ENCODE measurements around the gene BICD1.

BICD1 gene

GRCh38 chr12:32151086-32151485 lies 44.4 kb downstream of the BICD1 start:
- DNase-seq: no peak
- intact Hi-C loops (cut with DNase I; ENCODE audit: low total_unique reads): no loop called here
- no peak for TF ChIP-seq CTCF (IDR thresholded peaks at IDR 0.05)
- Histone ChIP-seq H3K4me3 (no peak overlapping the region), H3K4me1 (no peaks in the 10 kb centered on the region), H3K27me3 (no peaks in the 10 kb centered on the region), H3K9me3 (no peaks in the 10 kb centered on the region), H3K27ac (no peak overlapping the region), H3K36me3 (no peaks in the 10 kb centered on the region)

GRCh38 chr12:32151552-32151951 lies 44.9 kb downstream of the BICD1 start:
- Histone ChIP-seq H3K27ac (no peak overlapping the region), H3K4me1 (no peaks in the 10 kb centered on the region), H3K36me3 (no peaks in the 10 kb centered on the region), H3K9me3 (no peaks in the 10 kb centered on the region), H3K4me3 (no peak overlapping the region), H3K27me3 (no peaks in the 10 kb centered on the region)
- no peak for TF ChIP-seq CTCF (IDR thresholded peaks at IDR 0.05)
- no peak for DNase-seq
- intact Hi-C loops (cut with DNase I; ENCODE audit: low total_unique reads): no loop called here

GRCh38 chr12:32155041-32155440 lies 48.4 kb downstream of the BICD1 start:
- Histone ChIP-seq H3K36me3 (no peaks in the 10 kb centered on the region), H3K4me3 (no peak overlapping the region), H3K27me3 (no peaks in the 10 kb centered on the region), H3K9me3 (no peaks in the 10 kb centered on the region), H3K27ac (no peak overlapping the region), H3K4me1 (no peaks in the 10 kb centered on the region)
- no peak for TF ChIP-seq CTCF (IDR thresholded peaks at IDR 0.05)
- DNase-seq: no peak
- intact Hi-C loops (cut with DNase I; ENCODE audit: low total_unique reads): no loop called here

GRCh38 chr12:32155961-32156529 lies 49.4 kb downstream of the BICD1 start:
- no peaks in the 10 kb centered on the region for H3K27me3 ChIP-seq
- TF ChIP-seq CTCF (IDR thresholded peaks at IDR 0.05): no peak
- H3K27ac ChIP-seq: no peak overlapping the region
- H3K36me3 ChIP-seq: no peaks in the 10 kb centered on the region
- no peaks in the 10 kb centered on the region for H3K9me3 ChIP-seq
- H3K4me3 ChIP-seq: no peak overlapping the region
- H3K4me1 ChIP-seq: no peaks in the 10 kb centered on the region
- DNase-seq: no peak
- intact Hi-C loops (cut with DNase I; ENCODE audit: low total_unique reads): no loop called here

GRCh38 chr12:32158525-32158924 lies 51.9 kb downstream of the BICD1 start:
- DNase-seq: no peak
- no peak overlapping the region for H3K4me3 ChIP-seq
- TF ChIP-seq CTCF (IDR thresholded peaks at IDR 0.05): no peak
- H3K9me3 ChIP-seq: no peaks in the 10 kb centered on the region
- no peaks in the 10 kb centered on the region for H3K27me3 ChIP-seq
- no peak overlapping the region for H3K27ac ChIP-seq
- intact Hi-C loops (cut with DNase I; ENCODE audit: low total_unique reads): no loop called here
- no peaks in the 10 kb centered on the region for H3K4me1 ChIP-seq
- no peaks in the 10 kb centered on the region for H3K36me3 ChIP-seq

GRCh38 chr12:32159381-32159780 lies 52.7 kb downstream of the BICD1 start:
- no peaks in the 10 kb centered on the region for H3K9me3 ChIP-seq
- H3K4me1 ChIP-seq: no peaks in the 10 kb centered on the region
- intact Hi-C loops (cut with DNase I; ENCODE audit: low total_unique reads): no loop called here
- no peak overlapping the region for H3K4me3 ChIP-seq
- DNase-seq: no peak
- no peak for TF ChIP-seq CTCF (IDR thresholded peaks at IDR 0.05)
- H3K27me3 ChIP-seq: no peaks in the 10 kb centered on the region
- no peak overlapping the region for H3K27ac ChIP-seq
- H3K36me3 ChIP-seq: no peaks in the 10 kb centered on the region

Measured in tibial artery (tissue), 4 donors.